NT2/D1 (cell line): ENCODE results near the gene F2.

ENCODE experiments used
- SUZ12 ChIP-seq: IDR thresholded peaks from 2 replicates; pipeline ENCODE4 v1.6.1; 2011; ENCODE audit not compliant: insufficient read length, insufficient read depth; ENCODE audit errors: extremely low read depth
- YY1 ChIP-seq: IDR thresholded peaks from 2 replicates; pipeline ENCODE4 v1.6.1; 2011; ENCODE audit not compliant: insufficient read length, insufficient read depth
- ZNF274 ChIP-seq: IDR thresholded peaks from 2 replicates; pipeline ENCODE4 v1.6.1; 2011; ENCODE audit warnings: mild to moderate bottlenecking, low read depth, low read length

- TF ChIP-seq YY1 (no peak), ZNF274 (no peak), SUZ12 (no peak)
These were observed 3.7 kb downstream of the F2 start for GRCh38 chr11:46722566-46723358.
